A673 (cell line): ENCODE data around the gene STH.

Source experiments
- EZH2 ChIP-seq: fragments of 200-600 bp; sonication (generic); IDR thresholded peaks from 2 replicates; pipeline ENCODE4 v1.6.1; 2017; ENCODE audit warnings: borderline replicate concordance, low read depth, mild to moderate bottlenecking, mixed read lengths, antibody characterized with exemption, low read length; ENCODE audit not compliant: poor library complexity, severe bottlenecking
- TF ChIP-seq, protein P1 (sequence below): fragments of 300-800, 200-600 bp; sonication (generic); conservative IDR thresholded peaks from 2 replicates; pipeline ENCODE4 v1.5.1; 2017; ENCODE audit warnings: low read depth, mild to moderate bottlenecking, antibody characterized with exemption, low read length, moderate library complexity, mixed read lengths

DNA sequence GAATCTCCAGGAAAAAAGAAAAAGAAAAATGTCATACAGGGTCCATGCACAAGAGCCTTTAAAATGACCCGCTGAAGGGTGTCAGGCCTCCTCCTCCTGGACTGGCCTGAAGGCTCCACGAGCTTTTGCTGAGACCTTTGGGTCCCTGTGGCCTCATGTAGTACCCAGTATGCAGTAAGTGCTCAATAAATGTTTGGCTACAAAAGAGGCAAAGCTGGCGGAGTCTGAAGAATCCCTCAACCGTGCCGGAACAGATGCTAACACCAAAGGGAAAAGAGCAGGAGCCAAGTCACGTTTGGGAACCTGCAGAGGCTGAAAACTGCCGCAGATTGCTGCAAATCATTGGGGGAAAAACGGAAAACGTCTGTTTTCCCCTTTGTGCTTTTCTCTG lies 845 bp downstream of the STH start:
- TF ChIP-seq, protein P1, sequence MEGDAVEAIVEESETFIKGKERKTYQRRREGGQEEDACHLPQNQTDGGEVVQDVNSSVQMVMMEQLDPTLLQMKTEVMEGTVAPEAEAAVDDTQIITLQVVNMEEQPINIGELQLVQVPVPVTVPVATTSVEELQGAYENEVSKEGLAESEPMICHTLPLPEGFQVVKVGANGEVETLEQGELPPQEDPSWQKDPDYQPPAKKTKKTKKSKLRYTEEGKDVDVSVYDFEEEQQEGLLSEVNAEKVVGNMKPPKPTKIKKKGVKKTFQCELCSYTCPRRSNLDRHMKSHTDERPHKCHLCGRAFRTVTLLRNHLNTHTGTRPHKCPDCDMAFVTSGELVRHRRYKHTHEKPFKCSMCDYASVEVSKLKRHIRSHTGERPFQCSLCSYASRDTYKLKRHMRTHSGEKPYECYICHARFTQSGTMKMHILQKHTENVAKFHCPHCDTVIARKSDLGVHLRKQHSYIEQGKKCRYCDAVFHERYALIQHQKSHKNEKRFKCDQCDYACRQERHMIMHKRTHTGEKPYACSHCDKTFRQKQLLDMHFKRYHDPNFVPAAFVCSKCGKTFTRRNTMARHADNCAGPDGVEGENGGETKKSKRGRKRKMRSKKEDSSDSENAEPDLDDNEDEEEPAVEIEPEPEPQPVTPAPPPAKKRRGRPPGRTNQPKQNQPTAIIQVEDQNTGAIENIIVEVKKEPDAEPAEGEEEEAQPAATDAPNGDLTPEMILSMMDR: no peak
- TF ChIP-seq EZH2: no peak
